Liver (tissue), 9 donors: Measurements from ENCODE around the gene CENPA. TPM values are rescaled to one million over a fixed set of nuclear protein-coding genes. Genes with fewer than 3 reads are reported as not detected.

Source experiments
- DNase-seq: peaks from one replicate; pipeline ENCODE4 v3.0.0-alpha.2; 2017; ENCODE audit warnings: low spot score
- H3K27ac ChIP-seq, 2 donors: one replicate each; pipeline ENCODE4 v1.7.0; 2013; ENCODE audit warnings: inconsistent platforms in 2 of 2, low read length in 2 of 2, control low read depth in 1 of 2, low read depth in 1 of 2, mild to moderate bottlenecking in 1 of 2
- H3K27me3 ChIP-seq, 4 donors: one replicate each; pipeline versions ENCODE4 v1.6.1 to v1.7.0; 2013; ENCODE audit warnings: low read length in 3 of 4, inconsistent platforms in 1 of 4, mild to moderate bottlenecking in 1 of 4, moderate library complexity in 1 of 4; ENCODE audit not compliant: control insufficient read depth in 4 of 4, insufficient read depth in 4 of 4
- H3K36me3 ChIP-seq, 4 donors: one replicate each; pipeline versions ENCODE4 v1.6.1 to v1.7.0; 2013; ENCODE audit warnings: low read length in 3 of 4, mild to moderate bottlenecking in 3 of 4, low read depth in 1 of 4, moderate library complexity in 1 of 4; ENCODE audit not compliant: control insufficient read depth in 4 of 4, insufficient read depth in 3 of 4
- H3K4me1 ChIP-seq, 4 donors: one replicate each; pipeline versions ENCODE4 v1.6.1 to v1.7.0; 2013; ENCODE audit warnings: low read length in 3 of 4, mild to moderate bottlenecking in 3 of 4, moderate library complexity in 1 of 4; ENCODE audit not compliant: control insufficient read depth in 4 of 4, insufficient read depth in 4 of 4
- H3K4me3 ChIP-seq, 3 donors: one replicate each; pipeline versions ENCODE4 v1.6.1 to v1.7.0; 2013; ENCODE audit warnings: low read length in 3 of 3, control low read depth in 1 of 3, low read depth in 1 of 3, mild to moderate bottlenecking in 1 of 3
- H3K9ac ChIP-seq, 2 donors: one replicate each; pipeline ENCODE4 v1.7.0; 2013; ENCODE audit warnings: low read length in 2 of 2, mild to moderate bottlenecking in 2 of 2, moderate library complexity in 2 of 2, control low read depth in 1 of 2, low read depth in 1 of 2
- H3K9me3 ChIP-seq, 4 donors: one replicate each; pipeline versions ENCODE4 v1.6.1 to v1.7.0; 2013; ENCODE audit warnings: low read length in 3 of 4; ENCODE audit not compliant: control insufficient read depth in 4 of 4
- ATF3 ChIP-seq: IDR thresholded peaks from 2 replicates; pipeline ENCODE4 v1.6.1; 2016; ENCODE audit warnings: antibody characterized with exemption
- CTCF ChIP-seq: fragments of 150-350 bp; IDR thresholded peaks from 2 replicates; pipeline ENCODE4 v1.5.1; 2017; ENCODE audit warnings: improper control_type of control experiment, low read depth, low read length; ENCODE audit not compliant: missing input control
- EGR1 ChIP-seq, 2 donors: IDR thresholded peaks; 2 replicates each; pipeline ENCODE4 v1.6.1; 2016 to 2018; ENCODE audit warnings: antibody characterized with exemption in 2 of 2, low read depth in 2 of 2
- FOXA1 ChIP-seq: IDR thresholded peaks from 2 replicates; pipeline ENCODE4 v1.6.1; 2016; ENCODE audit warnings: antibody characterized with exemption
- FOXA2 ChIP-seq: IDR thresholded peaks from 2 replicates; pipeline ENCODE4 v1.6.1; 2016; ENCODE audit warnings: antibody characterized with exemption
- GABPA ChIP-seq, 2 donors: IDR thresholded peaks in 1 of 2; conservative IDR thresholded peaks in 1 of 2; 2 replicates each; pipeline ENCODE4 v1.6.1; 2016; ENCODE audit warnings: antibody characterized with exemption in 2 of 2, mild to moderate bottlenecking in 1 of 2, moderate library complexity in 1 of 2
- HNF4A ChIP-seq, 2 donors: conservative IDR thresholded peaks; 2 replicates each; pipeline ENCODE4 v1.6.1; 2016; ENCODE audit warnings: antibody characterized with exemption in 2 of 2, mild to moderate bottlenecking in 2 of 2
- HNF4G ChIP-seq: IDR thresholded peaks from 2 replicates; pipeline ENCODE4 v1.6.1; 2016; ENCODE audit warnings: antibody characterized with exemption
- JUND ChIP-seq, 2 donors: IDR thresholded peaks; 2 replicates each; pipeline ENCODE4 v1.6.1; 2016; ENCODE audit warnings: antibody characterized with exemption in 2 of 2
- MAX ChIP-seq: IDR thresholded peaks from 2 replicates; pipeline ENCODE4 v1.6.1; 2016; ENCODE audit warnings: antibody characterized with exemption
- NR2F2 ChIP-seq: IDR thresholded peaks from 2 replicates; pipeline ENCODE4 v1.6.1; 2016; ENCODE audit warnings: antibody characterized with exemption
- RAD21 ChIP-seq, 2 donors: IDR thresholded peaks; 2 replicates each; pipeline ENCODE4 v1.6.1; 2016; ENCODE audit warnings: antibody characterized with exemption in 2 of 2, mild to moderate bottlenecking in 2 of 2
- REST ChIP-seq: IDR thresholded peaks from 2 replicates; pipeline ENCODE4 v1.6.1; 2016; ENCODE audit warnings: antibody characterized with exemption, mild to moderate bottlenecking
- RXRA ChIP-seq, 2 donors: IDR thresholded peaks; 2 replicates each; pipeline ENCODE4 v1.6.1; 2017 to 2018; ENCODE audit warnings: antibody characterized with exemption in 2 of 2, mild to moderate bottlenecking in 1 of 2
- SP1 ChIP-seq: IDR thresholded peaks from 2 replicates; pipeline ENCODE4 v1.6.1; 2018; ENCODE audit warnings: antibody characterized with exemption, mild to moderate bottlenecking
- TAF1 ChIP-seq: conservative IDR thresholded peaks from 2 replicates; pipeline ENCODE4 v1.6.1; 2016; ENCODE audit warnings: antibody characterized with exemption, mild to moderate bottlenecking
- YY1 ChIP-seq: IDR thresholded peaks from 2 replicates; pipeline ENCODE4 v1.6.1; 2016; ENCODE audit warnings: antibody characterized with exemption, mild to moderate bottlenecking
- ZBTB33 ChIP-seq: IDR thresholded peaks from 2 replicates; pipeline ENCODE4 v1.6.1; 2016; ENCODE audit warnings: antibody characterized with exemption
- WGBS: extraction: QIAGEN DNeasy Blood & Tissue Kit; methylation state at CpG from one replicate; pipeline ENCODE4 v1.1.7; 2013; 5-methylcytosine and 5-hydroxymethylcytosine counted together
- polyA plus RNA-seq, 2 donors: library from polyadenylated mRNA; stranded (reverse) in 1 of 2; unstranded in 1 of 2; fragments of 200-250 nt in 1 of 2; fragments of >200 nt in 1 of 2; fragmentation: Nextera tagmentation in 1 of 2; extraction: Ambion mirVana in 1 of 2; gene quantifications; one replicate each; pipeline versions ENCODE4 v1.2.1 to v1.2.3, GENCODE V29; 2013 to 2015
- total RNA-seq, 2 donors: library from RNA; depleted of rRNA; stranded (reverse); fragments of >200 nt; gene quantifications; one replicate each; pipeline ENCODE4 v1.2.3, GENCODE V29; 2014
- donor health status: healthy.
- donor health status: healthy.
- donor health status: healthy.
- donor health status: healthy.
- donor health status: healthy.

The CENPA gene
- total and polyA plus RNA-seq, 4 donors, result 0.17 to 14.4 (median 1.2) TPM; not detected in 1

GRCh38 chr2:26752656-26753055 is 33.2 kb upstream of the CENPA start:
- Histone ChIP-seq H3K27me3 (no peaks in the 10 kb centered on the region), H3K9me3 (no peaks in the 10 kb centered on the region), H3K4me1 (peaks cover 0 to 1% (median 0%) of the 10 kb centered on the region in 4 donors), H3K9ac (no peak overlapping the region), H3K36me3 (no peaks in the 10 kb centered on the region), H3K27ac (no peak overlapping the region), H3K4me3 (no peak overlapping the region)
- DNase-seq, result no peak
- WGBS, result 80% methylated on average over 3 of the region's 3 CpGs
- TF ChIP-seq ATF3, result no peak
- TF ChIP-seq FOXA2, result no peak
- TF ChIP-seq RAD21 (IDR thresholded peaks at IDR 0.05), result no peak
- no peak for TF ChIP-seq FOXA1
- TF ChIP-seq JUND (IDR thresholded peaks at IDR 0.05), result no peak
- TF ChIP-seq CTCF, result no peak
- TF ChIP-seq NR2F2, result no peak
- TF ChIP-seq EGR1 (IDR thresholded peaks at IDR 0.05; ENCODE audit: low read depth in 2 of 2), result no peak
- no peak for TF ChIP-seq HNF4A (conservative IDR thresholded peaks at IDR 0.05)

GRCh38 chr2:26754539-26754938 is 31.3 kb upstream of the CENPA start:
- Histone ChIP-seq H3K27ac (no peak overlapping the region), H3K4me1 (peaks cover 0 to 6% (median 0%) of the 10 kb centered on the region in 4 donors), H3K36me3 (no peaks in the 10 kb centered on the region), H3K9me3 (no peaks in the 10 kb centered on the region), H3K27me3 (no peaks in the 10 kb centered on the region), H3K9ac (no peak overlapping the region), H3K4me3 (no peak overlapping the region)
- WGBS, result 92% methylated on average over 4 of the region's 4 CpGs
- no peak for DNase-seq
- TF ChIP-seq CTCF (no peak), TAF1 (no peak), RXRA (IDR thresholded peaks at IDR 0.05) (no peak), MAX (no peak), FOXA2 (no peak), GABPA (IDR thresholded peaks at IDR 0.05 in 1 of 2, conservative IDR thresholded peaks at IDR 0.05 in 1 of 2) (no peak), SP1 (no peak), ATF3 (no peak), REST (no peak), YY1 (no peak), ZBTB33 (no peak), HNF4G (no peak), NR2F2 (no peak), RAD21 (IDR thresholded peaks at IDR 0.05) (no peak), JUND (IDR thresholded peaks at IDR 0.05) (no peak), HNF4A (conservative IDR thresholded peaks at IDR 0.05) (no peak), EGR1 (IDR thresholded peaks at IDR 0.05; ENCODE audit: low read depth in 2 of 2) (no peak), FOXA1 (no peak)
